CMK (cell line): Measurements from ENCODE around the gene RRM2.
"Not testable (repeated sequence)": the region's sequence is repeated elsewhere in the genome, so short reads cannot be mapped to it uniquely, and the experiment has no call there.

ENCODE experiments used
- DNase-seq: peaks from one replicate; pipeline ENCODE4 v3.0.0-alpha.2; 2010; ENCODE audit warnings: low read depth

Gene RRM2

GRCh38 chr2:10091182-10091888, 31.2 kb upstream of the RRM2 start:
- peak; percentile 15 for DNase-seq

GRCh38 chr2:10091889-10092244, 30.7 kb upstream of the RRM2 start:
- not testable (repeated sequence) for DNase-seq

- DNase-seq = no peak
Measured at GRCh38 chr2:10094271-10094814, 28.2 kb upstream of the RRM2 start.

- DNase-seq = no peak
Measured at GRCh38 chr2:10095175-10095574, 27.4 kb upstream of the RRM2 start.

- DNase-seq = no peak
Measured at GRCh38 chr2:10096641-10097040, 25.9 kb upstream of the RRM2 start.

GRCh38 chr2:10097352-10098148, 25.0 kb upstream of the RRM2 start:
- peak; percentile 38 for DNase-seq

- DNase-seq = no peak
Measured at GRCh38 chr2:10101491-10101890, 21.0 kb upstream of the RRM2 start.

GRCh38 chr2:10103179-10103578, 19.4 kb upstream of the RRM2 start:
- DNase-seq = no peak

GRCh38 chr2:10104906-10105305, 17.6 kb upstream of the RRM2 start:
- DNase-seq = not testable (repeated sequence)

GRCh38 chr2:10109311-10109710, 13.2 kb upstream of the RRM2 start:
- DNase-seq = no peak

- no peak for DNase-seq
Measured at GRCh38 chr2:10119027-10119325, 3.6 kb upstream of the RRM2 start.

- no peak for DNase-seq
Measured at GRCh38 chr2:10119601-10120157, 2.9 kb upstream of the RRM2 start.

GRCh38 chr2:10120158-10120876, 2.2 kb upstream of the RRM2 start:
- DNase-seq = peak; percentile 97

- no peak for DNase-seq
Measured at GRCh38 chr2:10120877-10121574, 1.5 kb upstream of the RRM2 start.

GRCh38 chr2:10123281-10123680, 742 bp downstream of the RRM2 start:
- DNase-seq = no peak

GRCh38 chr2:10124538-10125045, 2.1 kb downstream of the RRM2 start:
- peak; percentile 58 for DNase-seq

GRCh38 chr2:10125842-10126631, 3.5 kb downstream of the RRM2 start:
- no peak for DNase-seq

- no peak for DNase-seq
Measured at GRCh38 chr2:10126632-10127026, 4.1 kb downstream of the RRM2 start.

- DNase-seq = no peak
Measured at GRCh38 chr2:10128420-10128819, 5.9 kb downstream of the RRM2 start.

GRCh38 chr2:10129490-10129889, 7.0 kb downstream of the RRM2 start:
- no peak for DNase-seq

GRCh38 chr2:10132043-10132575, 9.6 kb downstream of the RRM2 start:
- DNase-seq = no peak
